GM12892 (cell line): ENCODE measurements around the gene CRYZL1.

ENCODE experiments used
- POLR2A ChIP-seq: IDR thresholded peaks from 2 replicates; pipeline ENCODE4 v1.6.1; 2011; ENCODE audit warnings: low read depth, low read length, control low read depth
- POLR2AphosphoS5 ChIP-seq: IDR thresholded peaks from 2 replicates; pipeline ENCODE4 v1.6.1; 2011; ENCODE audit warnings: low read depth, low read length, control low read depth
- TAF1 ChIP-seq: IDR thresholded peaks from 2 replicates; pipeline ENCODE4 v1.6.1; 2011; ENCODE audit warnings: low read depth, mild to moderate bottlenecking, control low read depth, low read length, borderline replicate concordance

GRCh38 chr21:33539616-33540015 is 101.9 kb downstream of the CRYZL1 start:
- TF ChIP-seq POLR2A (no peak), TAF1 (no peak), POLR2AphosphoS5 (no peak)
